ENCODE data around the gene MAP3K12.
A peak's percentile ranks its signal among the peaks of the same experiment; 100 is the strongest.

DNA sequence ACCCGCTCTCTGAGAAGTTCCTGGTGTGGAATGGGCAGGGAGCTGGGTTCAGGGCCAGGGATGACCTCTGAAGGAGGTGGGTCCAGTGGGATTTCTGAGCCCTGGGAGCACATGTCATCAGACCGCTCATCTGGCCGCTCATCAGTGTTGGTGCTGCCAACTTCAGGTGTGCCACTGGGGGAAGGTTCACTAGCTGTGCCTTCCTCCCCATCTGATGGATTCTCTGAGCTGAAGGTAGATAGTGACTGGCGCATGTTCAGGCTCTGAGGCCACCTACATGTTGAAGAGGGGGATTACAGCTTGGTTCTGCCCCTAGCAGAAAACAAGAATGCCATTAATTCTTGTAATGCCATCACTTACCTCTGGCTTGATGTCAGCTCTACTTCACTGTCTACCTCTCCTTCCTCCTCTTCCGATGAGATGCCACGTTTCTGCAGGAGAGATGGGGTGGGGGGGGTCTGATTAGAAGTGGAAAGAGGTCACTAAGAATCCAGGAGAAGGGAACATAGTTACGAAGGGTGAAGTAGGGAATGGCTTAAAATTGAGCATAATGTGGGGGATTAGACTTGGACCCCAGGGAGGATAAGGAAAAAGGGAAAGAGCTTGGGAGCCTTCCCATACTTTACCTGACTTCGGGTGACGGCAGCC, 17.2 kb downstream of the MAP3K12 start:
- TF ChIP-seq, protein P1, sequence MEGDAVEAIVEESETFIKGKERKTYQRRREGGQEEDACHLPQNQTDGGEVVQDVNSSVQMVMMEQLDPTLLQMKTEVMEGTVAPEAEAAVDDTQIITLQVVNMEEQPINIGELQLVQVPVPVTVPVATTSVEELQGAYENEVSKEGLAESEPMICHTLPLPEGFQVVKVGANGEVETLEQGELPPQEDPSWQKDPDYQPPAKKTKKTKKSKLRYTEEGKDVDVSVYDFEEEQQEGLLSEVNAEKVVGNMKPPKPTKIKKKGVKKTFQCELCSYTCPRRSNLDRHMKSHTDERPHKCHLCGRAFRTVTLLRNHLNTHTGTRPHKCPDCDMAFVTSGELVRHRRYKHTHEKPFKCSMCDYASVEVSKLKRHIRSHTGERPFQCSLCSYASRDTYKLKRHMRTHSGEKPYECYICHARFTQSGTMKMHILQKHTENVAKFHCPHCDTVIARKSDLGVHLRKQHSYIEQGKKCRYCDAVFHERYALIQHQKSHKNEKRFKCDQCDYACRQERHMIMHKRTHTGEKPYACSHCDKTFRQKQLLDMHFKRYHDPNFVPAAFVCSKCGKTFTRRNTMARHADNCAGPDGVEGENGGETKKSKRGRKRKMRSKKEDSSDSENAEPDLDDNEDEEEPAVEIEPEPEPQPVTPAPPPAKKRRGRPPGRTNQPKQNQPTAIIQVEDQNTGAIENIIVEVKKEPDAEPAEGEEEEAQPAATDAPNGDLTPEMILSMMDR (IDR thresholded peaks at IDR 0.05; ENCODE audit: insufficient read depth, low read length): no peak
- peak; percentile 38 for TF ChIP-seq POLR2AphosphoS5 (IDR thresholded peaks at IDR 0.05; ENCODE audit: low read depth)
- TF ChIP-seq, protein P2, sequence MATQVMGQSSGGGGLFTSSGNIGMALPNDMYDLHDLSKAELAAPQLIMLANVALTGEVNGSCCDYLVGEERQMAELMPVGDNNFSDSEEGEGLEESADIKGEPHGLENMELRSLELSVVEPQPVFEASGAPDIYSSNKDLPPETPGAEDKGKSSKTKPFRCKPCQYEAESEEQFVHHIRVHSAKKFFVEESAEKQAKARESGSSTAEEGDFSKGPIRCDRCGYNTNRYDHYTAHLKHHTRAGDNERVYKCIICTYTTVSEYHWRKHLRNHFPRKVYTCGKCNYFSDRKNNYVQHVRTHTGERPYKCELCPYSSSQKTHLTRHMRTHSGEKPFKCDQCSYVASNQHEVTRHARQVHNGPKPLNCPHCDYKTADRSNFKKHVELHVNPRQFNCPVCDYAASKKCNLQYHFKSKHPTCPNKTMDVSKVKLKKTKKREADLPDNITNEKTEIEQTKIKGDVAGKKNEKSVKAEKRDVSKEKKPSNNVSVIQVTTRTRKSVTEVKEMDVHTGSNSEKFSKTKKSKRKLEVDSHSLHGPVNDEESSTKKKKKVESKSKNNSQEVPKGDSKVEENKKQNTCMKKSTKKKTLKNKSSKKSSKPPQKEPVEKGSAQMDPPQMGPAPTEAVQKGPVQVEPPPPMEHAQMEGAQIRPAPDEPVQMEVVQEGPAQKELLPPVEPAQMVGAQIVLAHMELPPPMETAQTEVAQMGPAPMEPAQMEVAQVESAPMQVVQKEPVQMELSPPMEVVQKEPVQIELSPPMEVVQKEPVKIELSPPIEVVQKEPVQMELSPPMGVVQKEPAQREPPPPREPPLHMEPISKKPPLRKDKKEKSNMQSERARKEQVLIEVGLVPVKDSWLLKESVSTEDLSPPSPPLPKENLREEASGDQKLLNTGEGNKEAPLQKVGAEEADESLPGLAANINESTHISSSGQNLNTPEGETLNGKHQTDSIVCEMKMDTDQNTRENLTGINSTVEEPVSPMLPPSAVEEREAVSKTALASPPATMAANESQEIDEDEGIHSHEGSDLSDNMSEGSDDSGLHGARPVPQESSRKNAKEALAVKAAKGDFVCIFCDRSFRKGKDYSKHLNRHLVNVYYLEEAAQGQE (IDR thresholded peaks at IDR 0.05; ENCODE audit: insufficient replicate concordance, low read depth): no peak
